ENCODE data around the gene ASPG. TPM values are rescaled to one million over a fixed set of nuclear protein-coding genes. Genes with fewer than 3 reads are reported as not detected.
"Not testable (repeated sequence)": the region's sequence is repeated elsewhere in the genome, so short reads cannot be mapped to it uniquely, and the experiment has no call there.

ASPG gene
- total RNA-seq, 4 donors from 2014 or later = 12.2 to 78.2 (median 40.8) TPM

GRCh38 chr14:104151026-104151381 lies 65.5 kb downstream of the ASPG start:
- TF ChIP-seq POLR2A (IDR thresholded peaks at IDR 0.05) = no peak
- no peak for TF ChIP-seq CTCF (IDR thresholded peaks at IDR 0.05)
- 72 to 100% methylated on average over 1 to 4 of the region's 5 CpGs for WGBS, 2 donors
- Histone ChIP-seq H3K4me3 (no peak overlapping the region), H3K27me3 (peaks cover 0 to 12% (median 0%) of the 10 kb centered on the region in 4 donors), H3K4me1 (peaks cover 4 to 60% (median 14%) of the 10 kb centered on the region in 3 donors), H3K27ac (peak overlapping the region in 1 of 4 donors; percentile 39), H3K36me3 (no peaks in the 10 kb centered on the region), H3K9me3 (no peaks in the 10 kb centered on the region)
- DNase-seq = no peak
- intact Hi-C loops (cut with DNase I) = no loop called here

GRCh38 chr14:104151566-104152245 lies 66.2 kb downstream of the ASPG start:
- Histone ChIP-seq H3K9me3 (no peaks in the 10 kb centered on the region), H3K36me3 (no peaks in the 10 kb centered on the region), H3K27ac (no peak overlapping the region), H3K27me3 (peaks cover 0 to 12% (median 0%) of the 10 kb centered on the region in 4 donors), H3K4me1 (peaks cover 4 to 54% (median 14%) of the 10 kb centered on the region in 3 donors), H3K4me3 (no peak overlapping the region)
- TF ChIP-seq POLR2A (IDR thresholded peaks at IDR 0.05) = no peak
- TF ChIP-seq CTCF (IDR thresholded peaks at IDR 0.05) = no peak
- intact Hi-C loops (cut with DNase I) = no loop called here
- 88 to 91% methylated on average over 13 of the region's 34 CpGs for WGBS, 2 donors
- no peak for DNase-seq

- Histone ChIP-seq H3K4me1 (peaks cover 4 to 52% (median 14%) of the 10 kb centered on the region in 3 donors), H3K36me3 (no peaks in the 10 kb centered on the region), H3K4me3 (no peak overlapping the region), H3K27me3 (peaks cover 0 to 12% (median 0%) of the 10 kb centered on the region in 4 donors), H3K27ac (no peak overlapping the region), H3K9me3 (no peaks in the 10 kb centered on the region)
- no peak for DNase-seq
- intact Hi-C loops (cut with DNase I) = no loop called here
- WGBS, 2 donors = 84 to 94% methylated on average over 5 to 10 of the region's 14 CpGs
- TF ChIP-seq POLR2A (IDR thresholded peaks at IDR 0.05) (no peak), CTCF (IDR thresholded peaks at IDR 0.05) (no peak)
These were observed 66.7 kb downstream of the ASPG start for GRCh38 chr14:104152246-104152575.

GRCh38 chr14:104152686-104153393 lies 67.3 kb downstream of the ASPG start:
- H3K4me1 ChIP-seq = peaks cover 4 to 45% (median 14%) of the 10 kb centered on the region in 3 donors
- H3K27ac ChIP-seq = no peak overlapping the region
- no peaks in the 10 kb centered on the region for H3K9me3 ChIP-seq
- H3K4me3 ChIP-seq = no peak overlapping the region
- WGBS, 2 donors = 60% methylated on average over 1 of the region's 21 CpGs
- H3K36me3 ChIP-seq = no peaks in the 10 kb centered on the region
- intact Hi-C loops (cut with DNase I) = no loop called here
- TF ChIP-seq CTCF (IDR thresholded peaks at IDR 0.05) (no peak), POLR2A (IDR thresholded peaks at IDR 0.05) (no peak)
- H3K27me3 ChIP-seq = peaks cover 0 to 12% (median 0%) of the 10 kb centered on the region in 4 donors
- DNase-seq = no peak

- H3K4me3 ChIP-seq; DNase-seq; H3K36me3 ChIP-seq; H3K27ac ChIP-seq; intact Hi-C loops (cut with DNase I); H3K9me3 ChIP-seq: not testable (repeated sequence)
- H3K4me1 ChIP-seq = peaks cover 4 to 40% (median 14%) of the 10 kb centered on the region in 3 donors
- WGBS, 2 donors = no CpG with 5 or more reads among the region's 7 CpGs
- H3K27me3 ChIP-seq = peaks cover 0 to 12% (median 0%) of the 10 kb centered on the region in 4 donors
These were observed 67.9 kb downstream of the ASPG start for GRCh38 chr14:104153394-104153755.

Data from esophagus squamous epithelium (tissue), 5 donors.